OCI-LY1 (cell line): ENCODE data around the gene GRB10.

Experiments
- CTCF ChIP-seq: fragments of 200-600 bp; sonication (generic), shearing (Covaris generic); IDR thresholded peaks from 2 replicates; pipeline ENCODE4 v1.5.1; 2017; ENCODE audit warnings: mild to moderate bottlenecking, antibody characterized with exemption, low read length, moderate library complexity, mixed read lengths
- EZH2 ChIP-seq: fragments of 200-600 bp; sonication (generic), shearing (Covaris generic); IDR thresholded peaks from 2 replicates; pipeline ENCODE4 v1.8.0; 2017; ENCODE audit warnings: borderline replicate concordance, mixed run types, mild to moderate bottlenecking, antibody characterized with exemption, low read length, moderate library complexity, mixed read lengths

GRCh38 chr7:50783801-50784507 is 1.3 kb upstream of the GRB10 start:
- TF ChIP-seq CTCF: no peak
- no peak for TF ChIP-seq EZH2
